Loucy (cell line): ENCODE measurements around the gene MSX1.

Source experiments
- H2AFZ ChIP-seq: fragments of 200-600 bp; sonication (generic); 2 replicates; pipeline ENCODE4 v1.6.0; 2016; ENCODE audit warnings: antibody characterized with exemption, mild to moderate bottlenecking, low read length, moderate library complexity
- H3F3A ChIP-seq: fragments of 200-600 bp; 2 replicates; pipeline ENCODE4 v1.6.0; 2016; ENCODE audit warnings: antibody characterized with exemption, low read depth, mild to moderate bottlenecking
- H3K27me3 ChIP-seq: fragments of 200-600 bp; sonication (generic); 2 replicates; pipeline ENCODE4 v1.6.1; 2014; ENCODE audit warnings: low read length, mild to moderate bottlenecking; ENCODE audit not compliant: insufficient read depth, poor library complexity, severe bottlenecking
- H3K36me3 ChIP-seq: fragments of 200-600 bp; sonication (generic); 2 replicates; pipeline ENCODE4 v1.6.1; 2016; ENCODE audit warnings: low read length; ENCODE audit not compliant: insufficient read depth
- H3K4me1 ChIP-seq: fragments of 200-600 bp; sonication (generic); 2 replicates; pipeline ENCODE4 v1.5.1; 2014; ENCODE audit warnings: low read length, mild to moderate bottlenecking; ENCODE audit not compliant: insufficient read depth, poor library complexity, severe bottlenecking
- H3K4me2 ChIP-seq: fragments of 200-600 bp; sonication (generic); 2 replicates; pipeline ENCODE4 v1.6.0; 2014; ENCODE audit warnings: antibody characterized with exemption, low read length, low read depth, mild to moderate bottlenecking; ENCODE audit not compliant: poor library complexity, severe bottlenecking
- H3K4me3 ChIP-seq: fragments of 200-600 bp; sonication (generic); 2 replicates; pipeline ENCODE4 v1.5.1; 2014; ENCODE audit warnings: low read length, mild to moderate bottlenecking, mixed read lengths; ENCODE audit not compliant: poor library complexity, severe bottlenecking
- H3K79me2 ChIP-seq: fragments of 200-600 bp; sonication (generic); 2 replicates; pipeline ENCODE4 v1.6.1; 2014; ENCODE audit warnings: low read length; ENCODE audit not compliant: insufficient read depth
- H3K9ac ChIP-seq: fragments of 200-600 bp; sonication (generic); 2 replicates; pipeline ENCODE4 v1.6.0; 2014; ENCODE audit warnings: mild to moderate bottlenecking, low read depth, low read length, moderate library complexity; ENCODE audit not compliant: poor library complexity, severe bottlenecking
- H3K9me2 ChIP-seq: fragments of 200-600 bp; sonication (generic); replicated peaks from 2 replicates; pipeline ENCODE4 v1.6.1; 2016; ENCODE audit warnings: low read depth, low read length, mixed read lengths
- H3K9me3 ChIP-seq: fragments of 200-600 bp; sonication (generic); 2 replicates; pipeline ENCODE4 v1.6.1; 2014; ENCODE audit warnings: mild to moderate bottlenecking, antibody characterized with exemption, low read length, low read depth; ENCODE audit not compliant: insufficient read depth
- H4K20me1 ChIP-seq: fragments of 200-600 bp; sonication (generic); 2 replicates; pipeline ENCODE4 v1.6.0; 2014; ENCODE audit warnings: antibody characterized with exemption, low read length, mild to moderate bottlenecking; ENCODE audit not compliant: insufficient read depth, poor library complexity, severe bottlenecking
- EZH2phosphoT487 ChIP-seq: fragments of 200-600 bp; IDR thresholded peaks from 2 replicates; pipeline ENCODE4 v1.6.1; 2018; ENCODE audit warnings: antibody characterized with exemption, mild to moderate bottlenecking, moderate library complexity, borderline replicate concordance
- TF ChIP-seq, protein P1 (sequence below): fragments of 200-600 bp; sonication (generic); conservative IDR thresholded peaks from 2 replicates; pipeline ENCODE4 v1.5.1; 2014; ENCODE audit warnings: mild to moderate bottlenecking, antibody characterized with exemption, low read length

Gene MSX1

DNA sequence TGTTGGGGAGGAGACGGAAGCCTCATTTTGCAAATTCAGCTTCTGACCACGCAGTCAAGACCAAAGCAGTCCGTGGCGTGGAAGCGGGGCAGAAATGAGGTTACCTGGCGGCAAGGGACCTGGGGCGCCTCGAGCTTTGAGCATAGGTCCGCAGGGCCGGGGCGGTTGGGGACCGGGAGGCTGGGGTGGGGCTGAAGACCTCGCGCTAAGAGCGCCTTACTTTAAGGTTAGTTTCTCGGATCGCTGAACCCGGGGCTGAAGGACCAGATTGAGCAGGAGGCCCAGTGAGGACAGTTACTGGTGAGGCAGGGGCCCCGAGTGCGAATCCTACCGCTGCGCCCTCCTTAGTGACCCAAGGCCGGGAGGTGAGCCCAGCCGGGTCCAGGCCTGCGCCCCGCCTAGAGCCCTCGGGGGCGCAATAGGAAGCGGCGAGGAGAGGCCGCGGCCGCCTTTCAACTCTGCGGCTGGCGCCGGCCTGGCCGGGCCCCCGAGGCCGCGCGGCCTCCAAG lies 7.5 kb downstream of the MSX1 start:
- H3K36me3 ChIP-seq = no peaks in the 10 kb centered on the region
- H2AFZ ChIP-seq = no peak overlapping the region
- H3K9ac ChIP-seq = no peak overlapping the region
- TF ChIP-seq, protein P1, sequence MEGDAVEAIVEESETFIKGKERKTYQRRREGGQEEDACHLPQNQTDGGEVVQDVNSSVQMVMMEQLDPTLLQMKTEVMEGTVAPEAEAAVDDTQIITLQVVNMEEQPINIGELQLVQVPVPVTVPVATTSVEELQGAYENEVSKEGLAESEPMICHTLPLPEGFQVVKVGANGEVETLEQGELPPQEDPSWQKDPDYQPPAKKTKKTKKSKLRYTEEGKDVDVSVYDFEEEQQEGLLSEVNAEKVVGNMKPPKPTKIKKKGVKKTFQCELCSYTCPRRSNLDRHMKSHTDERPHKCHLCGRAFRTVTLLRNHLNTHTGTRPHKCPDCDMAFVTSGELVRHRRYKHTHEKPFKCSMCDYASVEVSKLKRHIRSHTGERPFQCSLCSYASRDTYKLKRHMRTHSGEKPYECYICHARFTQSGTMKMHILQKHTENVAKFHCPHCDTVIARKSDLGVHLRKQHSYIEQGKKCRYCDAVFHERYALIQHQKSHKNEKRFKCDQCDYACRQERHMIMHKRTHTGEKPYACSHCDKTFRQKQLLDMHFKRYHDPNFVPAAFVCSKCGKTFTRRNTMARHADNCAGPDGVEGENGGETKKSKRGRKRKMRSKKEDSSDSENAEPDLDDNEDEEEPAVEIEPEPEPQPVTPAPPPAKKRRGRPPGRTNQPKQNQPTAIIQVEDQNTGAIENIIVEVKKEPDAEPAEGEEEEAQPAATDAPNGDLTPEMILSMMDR = no peak
- no peak for TF ChIP-seq EZH2phosphoT487
- H4K20me1 ChIP-seq = no peaks in the 10 kb centered on the region
- H3K27me3 ChIP-seq = no peaks in the 10 kb centered on the region
- H3F3A ChIP-seq = no peaks in the 10 kb centered on the region
- H3K9me2 ChIP-seq = no peaks in the 10 kb centered on the region
- H3K4me1 ChIP-seq = no peaks in the 10 kb centered on the region
- no peak overlapping the region for H3K4me2 ChIP-seq
- no peaks in the 10 kb centered on the region for H3K9me3 ChIP-seq
- no peak overlapping the region for H3K4me3 ChIP-seq
- H3K79me2 ChIP-seq = no peaks in the 10 kb centered on the region

DNA sequence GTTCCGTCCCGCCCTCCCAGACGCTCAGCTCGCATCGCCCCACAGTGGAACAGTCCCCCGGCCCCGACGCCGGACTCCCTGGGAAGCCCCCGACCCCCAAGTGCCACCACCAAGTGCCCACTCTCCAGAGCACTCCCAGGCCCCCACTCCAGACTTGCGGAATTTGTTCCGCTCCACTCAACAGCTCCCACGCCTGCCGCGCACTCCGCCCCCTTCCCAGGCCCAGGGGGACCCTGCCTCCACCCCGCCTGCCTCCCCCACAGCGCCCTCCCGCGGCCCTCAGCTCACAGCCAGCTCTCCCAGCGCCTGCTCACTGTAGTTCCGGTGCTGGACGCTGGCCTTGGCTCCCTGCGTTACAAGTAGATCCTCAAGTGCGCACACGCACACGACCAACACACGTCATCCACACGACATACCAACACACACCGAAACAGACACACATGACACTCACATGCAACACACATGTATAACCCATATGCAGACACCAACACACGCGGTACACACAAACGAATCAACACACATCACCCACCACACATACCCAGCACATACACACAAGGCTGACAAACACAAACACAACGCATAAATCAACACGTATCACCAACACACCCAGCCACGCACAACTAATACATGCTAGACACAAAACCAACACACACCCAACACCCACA lies 8.0 kb downstream of the MSX1 start:
- Histone ChIP-seq H3K4me2 (no peak overlapping the region), H2AFZ (no peak overlapping the region), H3K4me3 (no peak overlapping the region), H3F3A (no peaks in the 10 kb centered on the region), H3K36me3 (no peaks in the 10 kb centered on the region), H3K27me3 (no peaks in the 10 kb centered on the region), H3K9me2 (no peaks in the 10 kb centered on the region), H3K9ac (no peak overlapping the region), H3K4me1 (no peaks in the 10 kb centered on the region), H3K9me3 (no peaks in the 10 kb centered on the region), H3K79me2 (no peaks in the 10 kb centered on the region), H4K20me1 (no peaks in the 10 kb centered on the region)
- TF ChIP-seq, protein P1 = no peak
- no peak for TF ChIP-seq EZH2phosphoT487

DNA sequence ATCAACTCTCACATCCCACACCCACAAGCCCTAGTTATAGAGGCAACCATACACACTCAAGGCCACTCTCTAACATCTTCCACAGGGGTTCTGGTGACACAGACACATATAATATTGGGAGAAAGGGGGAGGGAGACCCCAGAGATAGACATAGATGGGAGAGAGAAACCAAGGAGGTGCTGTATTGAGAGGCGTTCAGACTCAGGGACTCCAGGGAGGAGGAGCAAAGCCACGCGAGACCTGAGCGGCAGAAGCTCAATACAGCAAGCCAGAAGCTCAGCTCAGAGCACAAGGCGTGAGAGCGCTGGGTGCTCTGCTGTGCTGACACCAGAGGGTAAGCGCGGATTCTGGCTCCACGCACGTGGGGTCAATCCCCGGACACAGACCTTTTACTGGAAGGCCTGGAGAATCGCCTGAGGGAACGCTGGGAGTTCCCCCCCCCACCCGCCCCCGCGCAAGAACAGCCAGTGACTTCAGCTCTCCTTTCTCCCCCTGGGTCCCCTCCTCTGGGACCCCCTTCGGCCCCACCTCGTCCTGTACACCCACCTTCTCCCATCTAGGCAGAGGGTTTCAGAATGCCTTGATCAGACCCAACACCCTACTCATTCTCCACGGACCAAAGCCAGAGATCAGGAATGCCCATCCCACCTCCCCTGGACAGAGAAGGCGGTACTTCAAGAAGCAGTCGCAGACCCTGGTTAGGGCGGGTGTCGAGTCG lies 8.7 kb downstream of the MSX1 start:
- Histone ChIP-seq H3K79me2 (no peaks in the 10 kb centered on the region), H3K36me3 (no peaks in the 10 kb centered on the region), H3K27me3 (no peaks in the 10 kb centered on the region), H3K9ac (no peak overlapping the region), H2AFZ (no peak overlapping the region), H3K4me2 (no peak overlapping the region), H3K9me3 (no peaks in the 10 kb centered on the region), H3K9me2 (no peaks in the 10 kb centered on the region), H3K4me1 (no peaks in the 10 kb centered on the region), H3F3A (no peaks in the 10 kb centered on the region), H4K20me1 (no peaks in the 10 kb centered on the region), H3K4me3 (no peak overlapping the region)
- TF ChIP-seq, protein P1 = no peak
- TF ChIP-seq EZH2phosphoT487 = no peak
